Natural killer cell (primary cell): ENCODE data around the gene MICA. TPM values are rescaled to one million over a fixed set of nuclear protein-coding genes. Genes with fewer than 3 reads are reported as not detected.
"Not testable (repeated sequence)": the region's sequence is repeated elsewhere in the genome, so short reads cannot be mapped to it uniquely, and the experiment has no call there.

Experiments used
- ATAC-seq, 3 donors: fragments of 150-1000 bp in 2 of 3; fragments of 200-7000 bp in 1 of 3; cut with Tn5 transposase; 1 replicate in 1 of 3; 2 replicates in 2 of 3; pipeline ENCODE4 v1.10.0; 2021; ENCODE audit warnings: mild to moderate bottlenecking in 2 of 3, moderate library complexity in 2 of 3
- DNase-seq, 2 donors: peaks; one replicate each; pipeline versions ENCODE4 v3.0.0 to v3.0.0-alpha.2; 2013 to 2021; ENCODE audit warnings: mixed read lengths in 1 of 2
- H3K27ac ChIP-seq: one replicate; pipeline ENCODE4 v1.5.1; 2013; ENCODE audit warnings: mild to moderate bottlenecking, low read length
- H3K27me3 ChIP-seq: one replicate; pipeline ENCODE4 v1.6.1; 2013; ENCODE audit warnings: low read length; ENCODE audit not compliant: control insufficient read depth, insufficient read depth
- H3K36me3 ChIP-seq: one replicate; pipeline ENCODE4 v1.6.1; 2013; ENCODE audit warnings: low read length; ENCODE audit not compliant: control insufficient read depth, insufficient read depth
- H3K4me1 ChIP-seq: one replicate; pipeline ENCODE4 v1.6.1; 2013; ENCODE audit warnings: low read length; ENCODE audit not compliant: control insufficient read depth, insufficient read depth
- H3K4me3 ChIP-seq: one replicate; pipeline ENCODE4 v1.5.1; 2013; ENCODE audit warnings: low read length
- H3K9me3 ChIP-seq: one replicate; pipeline ENCODE4 v1.6.1; 2013; ENCODE audit warnings: low read length; ENCODE audit not compliant: control insufficient read depth, insufficient read depth
- H3K27ac Mint-ChIP-seq, 2 donors: one replicate each; pipeline ENCODE4 v1.8.0; 2022; ENCODE audit warnings: mild to moderate bottlenecking in 2 of 2, mixed read lengths in 2 of 2, moderate library complexity in 1 of 2
- H3K27me3 Mint-ChIP-seq, 2 donors: one replicate each; pipeline ENCODE4 v1.8.0; 2022; ENCODE audit warnings: low read depth in 2 of 2, mixed read lengths in 2 of 2
- H3K36me3 Mint-ChIP-seq: one replicate; pipeline ENCODE4 v1.8.0; 2022; ENCODE audit warnings: mixed read lengths
- H3K4me1 Mint-ChIP-seq, 2 donors: one replicate each; pipeline ENCODE4 v1.8.0; 2022; ENCODE audit warnings: mixed read lengths in 2 of 2
- H3K4me3 Mint-ChIP-seq: one replicate; pipeline ENCODE4 v1.8.0; 2022; ENCODE audit warnings: mild to moderate bottlenecking, moderate library complexity, mixed read lengths
- H3K9me3 Mint-ChIP-seq, 2 donors: one replicate each; pipeline ENCODE4 v1.8.0; 2022; ENCODE audit warnings: mixed read lengths in 2 of 2
- WGBS: methylation state at CpG from one replicate; pipeline ENCODE4 v1.1.7; 2013; ENCODE audit warnings: missing lambda C conversion rate; ENCODE audit not compliant: insufficient coverage; 5-methylcytosine and 5-hydroxymethylcytosine counted together
- intact Hi-C: fragments of 100-400 bp; cut with micrococcal nuclease; formaldehyde crosslinking; loops from one replicate; pipeline ENCODE4 v1.14.2; 2022
- total RNA-seq, 4 donors: library from RNA; stranded (reverse); fragments of 120-200 nt in 1 of 4; gene quantifications; one replicate each; pipeline versions ENCODE4 v1.2.3 to v1.2.4, GENCODE V29; 2013 to 2022
- TF ChIP-seq, protein P1 (sequence below): fragments of 200-600 bp; IDR thresholded peaks from one replicate; pipeline ENCODE4 v1.8.0; 2022; ENCODE audit warnings: antibody characterized with exemption

Gene MICA
- total RNA-seq, 3 donors from 2014 or later (not counting 1 experiment from before 2014, with no cell fraction given), result 9.3 to 19.7 (median 11.4) TPM

DNA sequence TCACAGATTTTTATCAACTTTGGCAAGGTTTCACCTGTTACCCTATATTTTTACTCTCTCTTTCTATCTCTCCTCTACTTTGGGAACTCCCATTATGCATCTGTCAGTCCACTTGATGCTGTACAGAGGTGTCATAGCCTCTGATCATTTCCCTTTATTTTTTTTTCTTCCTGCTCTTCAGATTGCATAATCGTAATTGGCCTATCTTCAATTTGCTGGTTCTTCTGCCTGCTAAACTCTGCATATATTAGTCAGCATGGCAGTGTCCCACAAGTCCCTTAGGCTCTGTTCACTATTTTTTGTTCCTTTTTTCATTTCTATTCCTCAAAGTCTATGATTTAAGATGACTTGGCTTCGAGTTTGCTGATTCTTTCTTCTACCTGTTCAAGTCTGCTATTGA is 49.9 kb downstream of the MICA start:
- Histone ChIP-seq H3K27ac (no peak overlapping the region), H3K27me3 (peaks cover 13% of the 10 kb centered on the region), H3K4me1 (no peaks in the 10 kb centered on the region), H3K9me3 (no peaks in the 10 kb centered on the region), H3K4me3 (no peak overlapping the region), H3K36me3 (no peaks in the 10 kb centered on the region)
- TF ChIP-seq, protein P1, sequence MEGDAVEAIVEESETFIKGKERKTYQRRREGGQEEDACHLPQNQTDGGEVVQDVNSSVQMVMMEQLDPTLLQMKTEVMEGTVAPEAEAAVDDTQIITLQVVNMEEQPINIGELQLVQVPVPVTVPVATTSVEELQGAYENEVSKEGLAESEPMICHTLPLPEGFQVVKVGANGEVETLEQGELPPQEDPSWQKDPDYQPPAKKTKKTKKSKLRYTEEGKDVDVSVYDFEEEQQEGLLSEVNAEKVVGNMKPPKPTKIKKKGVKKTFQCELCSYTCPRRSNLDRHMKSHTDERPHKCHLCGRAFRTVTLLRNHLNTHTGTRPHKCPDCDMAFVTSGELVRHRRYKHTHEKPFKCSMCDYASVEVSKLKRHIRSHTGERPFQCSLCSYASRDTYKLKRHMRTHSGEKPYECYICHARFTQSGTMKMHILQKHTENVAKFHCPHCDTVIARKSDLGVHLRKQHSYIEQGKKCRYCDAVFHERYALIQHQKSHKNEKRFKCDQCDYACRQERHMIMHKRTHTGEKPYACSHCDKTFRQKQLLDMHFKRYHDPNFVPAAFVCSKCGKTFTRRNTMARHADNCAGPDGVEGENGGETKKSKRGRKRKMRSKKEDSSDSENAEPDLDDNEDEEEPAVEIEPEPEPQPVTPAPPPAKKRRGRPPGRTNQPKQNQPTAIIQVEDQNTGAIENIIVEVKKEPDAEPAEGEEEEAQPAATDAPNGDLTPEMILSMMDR, result no peak
- Mint-ChIP-seq H3K36me3 (peaks cover 7% of the 10 kb centered on the region), H3K4me1 (no peaks in the 10 kb centered on the region), H3K27ac (no peak overlapping the region), H3K4me3 (no peak overlapping the region), H3K27me3 (peaks cover 10 to 47% of the 10 kb centered on the region in 2 donors), H3K9me3 (peaks cover 0 to 4% of the 10 kb centered on the region in 2 donors)
- DNase-seq, result no peak
- no peak for ATAC-seq
- 84% methylated on average over 1 of the region's 2 CpGs for WGBS
- intact Hi-C loops, result no loop called here

DNA sequence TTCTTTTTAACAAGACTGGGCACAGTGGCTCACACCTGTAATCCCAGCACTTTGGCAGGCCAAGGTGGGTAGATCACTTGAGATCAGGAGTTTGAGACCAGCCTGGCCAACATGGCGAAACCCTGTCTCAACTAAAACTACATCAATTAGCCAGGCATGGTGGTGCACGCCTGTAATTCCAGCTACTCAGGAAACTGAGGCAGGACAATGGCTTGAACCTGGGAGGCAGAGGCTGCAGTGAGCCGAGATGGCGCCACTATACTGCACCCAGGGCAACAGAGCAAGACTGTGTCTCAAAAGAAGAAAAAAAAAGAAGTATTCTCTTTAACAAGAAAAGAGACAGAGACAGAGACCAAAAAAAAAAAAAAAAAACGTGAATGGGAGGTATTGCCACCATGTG is 56.5 kb downstream of the MICA start:
- DNase-seq, H3K27me3 Mint-ChIP-seq, H3K9me3 ChIP-seq, H3K27ac ChIP-seq, H3K4me3 ChIP-seq, H3K36me3 ChIP-seq, H3K36me3 Mint-ChIP-seq, H3K9me3 Mint-ChIP-seq, H3K4me3 Mint-ChIP-seq, intact Hi-C loops, H3K27ac Mint-ChIP-seq, ATAC-seq, H3K27me3 ChIP-seq: not testable (repeated sequence)
- WGBS, result 88% methylated on average over 2 of the region's 5 CpGs
- peaks cover 22% of the 10 kb centered on the region for H3K4me1 ChIP-seq
- peaks cover 31 to 32% of the 10 kb centered on the region in 2 donors for H3K4me1 Mint-ChIP-seq

DNA sequence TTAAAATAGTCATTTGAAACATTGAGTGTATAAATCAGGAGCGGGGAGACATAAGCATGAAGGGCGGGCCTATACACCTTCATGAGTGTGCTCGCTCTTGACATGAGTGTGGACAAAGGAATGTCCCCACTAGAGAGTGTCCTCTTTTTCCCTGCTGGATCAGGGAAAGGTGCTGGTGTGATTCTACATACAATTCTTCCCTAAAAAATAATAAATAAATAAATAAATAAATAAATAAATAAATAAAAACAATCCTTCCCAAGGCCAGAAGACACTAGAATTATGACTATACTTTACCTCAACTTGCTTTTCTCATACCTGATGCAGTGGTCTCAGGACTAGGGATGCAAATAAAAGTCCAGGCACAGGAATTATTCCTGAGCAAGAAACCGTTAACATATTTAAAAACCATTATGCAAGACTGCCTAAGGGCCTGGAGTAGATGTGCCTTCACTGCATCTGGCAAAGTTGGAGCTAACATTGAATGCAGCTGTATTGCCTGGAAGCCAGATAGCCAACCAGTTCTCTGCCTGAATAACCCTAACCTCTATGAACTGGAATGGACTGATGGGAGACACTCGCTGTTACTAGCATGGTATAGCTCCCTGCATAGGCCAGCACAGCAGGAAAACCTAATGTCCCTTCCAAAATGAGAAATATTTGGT is 57.1 kb downstream of the MICA start:
- Mint-ChIP-seq H3K27ac (peak overlapping the region; percentile 99 to 100), H3K4me3 (peak overlapping the region; percentile 2), H3K27me3 (peaks cover 0 to 3% of the 10 kb centered on the region in 2 donors), H3K9me3 (no peaks in the 10 kb centered on the region), H3K4me1 (peaks cover 37 to 38% of the 10 kb centered on the region in 2 donors), H3K36me3 (peaks cover 8% of the 10 kb centered on the region)
- Histone ChIP-seq H3K9me3 (no peaks in the 10 kb centered on the region), H3K27me3 (no peaks in the 10 kb centered on the region), H3K4me1 (peaks cover 28% of the 10 kb centered on the region), H3K4me3 (no peak overlapping the region), H3K36me3 (peaks cover 15% of the 10 kb centered on the region), H3K27ac (no peak overlapping the region)
- intact Hi-C loops, result no loop called here
- DNase-seq (peak in 1 of 2 donors; percentile 1), ATAC-seq (no peak)
- WGBS, result 98% methylated on average over 5 of the region's 5 CpGs
- TF ChIP-seq, protein P1, result no peak

DNA sequence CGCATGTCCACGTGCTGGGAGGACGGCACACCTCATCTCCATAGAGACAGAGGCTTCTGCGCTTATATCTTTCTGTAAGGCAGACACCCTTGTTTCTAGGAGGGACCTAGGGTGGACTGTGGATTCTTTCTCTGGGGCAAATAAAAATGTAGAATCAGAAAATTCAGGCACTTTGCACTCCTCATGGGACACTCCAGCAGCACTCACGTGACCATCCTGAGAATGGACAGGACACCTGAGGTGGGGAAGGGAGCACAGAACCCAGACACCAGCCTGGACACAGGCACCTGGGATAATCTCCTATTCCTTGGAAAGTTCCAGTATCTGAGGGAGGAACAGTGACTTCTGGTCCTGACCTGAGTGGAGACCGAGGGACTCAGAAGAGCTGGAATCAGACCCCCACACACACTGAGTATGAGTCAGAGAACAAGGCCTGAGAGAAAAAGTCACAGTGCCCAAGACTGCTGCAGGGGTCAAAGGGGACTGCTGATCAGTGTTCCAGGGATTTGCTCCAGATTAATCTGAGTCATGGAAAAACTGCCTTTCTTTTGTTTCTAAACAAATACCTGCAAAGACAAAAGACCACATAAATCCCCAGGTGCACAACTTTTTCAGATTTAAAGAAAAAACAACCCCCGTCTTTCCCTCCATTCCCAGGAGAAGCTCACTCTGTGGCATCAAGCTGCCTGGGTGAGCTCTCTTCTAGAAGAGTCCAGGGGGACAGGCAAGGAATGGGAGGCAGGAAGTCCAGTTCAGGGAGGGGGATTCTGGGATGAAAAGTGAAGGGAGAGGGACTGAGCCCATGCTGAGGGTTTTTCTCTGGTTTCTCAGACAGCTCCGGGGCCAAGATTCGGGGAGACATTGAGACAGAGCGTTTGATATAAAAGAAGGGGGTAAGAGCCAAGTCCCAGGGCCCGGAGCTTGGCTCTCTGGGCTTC is 58.9 kb downstream of the MICA start:
- intact Hi-C loops, result no loop called here
- no peak for ATAC-seq

More for the DNA sequence above, 58.9 kb downstream of the MICA start:
- H3K9me3 ChIP-seq, result no peaks in the 10 kb centered on the region
- peak overlapping the region; percentile 87 for H3K4me3 ChIP-seq
- Mint-ChIP-seq H3K9me3 (no peaks in the 10 kb centered on the region), H3K4me1 (peaks cover 55 to 56% of the 10 kb centered on the region in 2 donors), H3K27me3 (peaks cover 0 to 3% of the 10 kb centered on the region in 2 donors), H3K36me3 (peaks cover 8% of the 10 kb centered on the region), H3K27ac (peak overlapping the region; percentile 99 to 100), H3K4me3 (peak overlapping the region; percentile 100)
- H3K27ac ChIP-seq, result peak overlapping the region; percentile 91
- H3K36me3 ChIP-seq, result peaks cover 19% of the 10 kb centered on the region
- peak in 1 of 2 donors; percentile 54 for DNase-seq
- TF ChIP-seq, protein P1, result no peak
- H3K4me1 ChIP-seq, result peaks cover 46% of the 10 kb centered on the region
- WGBS, result 60% methylated on average over 11 of the region's 11 CpGs
- no peaks in the 10 kb centered on the region for H3K27me3 ChIP-seq
